ENCODE measurements around the gene ANKRD39. TPM values are rescaled to one million over a fixed set of nuclear protein-coding genes. Genes with fewer than 3 reads are reported as not detected.
A peak's percentile ranks its signal among the peaks of the same experiment; 100 is the strongest.

ANKRD39 gene
- total and polyA plus RNA-seq, 9 of the 15 experiments (the other 6 are each of a cell fraction or from before 2014, with no cell fraction given) = 8.2 to 33.1 (median 23.8) TPM

GRCh38 chr2:96816836-96817702 is 40.7 kb downstream of the ANKRD39 start (continued):
- TF ChIP-seq, protein P1, sequence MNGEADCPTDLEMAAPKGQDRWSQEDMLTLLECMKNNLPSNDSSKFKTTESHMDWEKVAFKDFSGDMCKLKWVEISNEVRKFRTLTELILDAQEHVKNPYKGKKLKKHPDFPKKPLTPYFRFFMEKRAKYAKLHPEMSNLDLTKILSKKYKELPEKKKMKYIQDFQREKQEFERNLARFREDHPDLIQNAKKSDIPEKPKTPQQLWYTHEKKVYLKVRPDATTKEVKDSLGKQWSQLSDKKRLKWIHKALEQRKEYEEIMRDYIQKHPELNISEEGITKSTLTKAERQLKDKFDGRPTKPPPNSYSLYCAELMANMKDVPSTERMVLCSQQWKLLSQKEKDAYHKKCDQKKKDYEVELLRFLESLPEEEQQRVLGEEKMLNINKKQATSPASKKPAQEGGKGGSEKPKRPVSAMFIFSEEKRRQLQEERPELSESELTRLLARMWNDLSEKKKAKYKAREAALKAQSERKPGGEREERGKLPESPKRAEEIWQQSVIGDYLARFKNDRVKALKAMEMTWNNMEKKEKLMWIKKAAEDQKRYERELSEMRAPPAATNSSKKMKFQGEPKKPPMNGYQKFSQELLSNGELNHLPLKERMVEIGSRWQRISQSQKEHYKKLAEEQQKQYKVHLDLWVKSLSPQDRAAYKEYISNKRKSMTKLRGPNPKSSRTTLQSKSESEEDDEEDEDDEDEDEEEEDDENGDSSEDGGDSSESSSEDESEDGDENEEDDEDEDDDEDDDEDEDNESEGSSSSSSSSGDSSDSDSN (IDR thresholded peaks at IDR 0.05; ENCODE audit: borderline replicate concordance in 1 of 2, low read depth in 2 of 2, low read length in 2 of 2) = peak in 1 of 2 experiments; percentile 54; a peak in 1 of 4 replicates
- TF ChIP-seq SNAPC5 (CRISPR knock-in tag; IDR thresholded peaks at IDR 0.05) (no peak), FOS (IDR thresholded peaks at IDR 0.05; ENCODE audit: extremely low read depth, insufficient read length) (no peak), TSC22D4 (tag; IDR thresholded peaks at IDR 0.05) (no peak), ZNF197 (CRISPR knock-in tag; IDR thresholded peaks at IDR 0.05; ENCODE audit: low read depth) (no peak), POLR2B (IDR thresholded peaks at IDR 0.05; ENCODE audit: low read depth, partially characterized antibody) (no peak), ZNF134 (CRISPR knock-in tag; conservative IDR thresholded peaks at IDR 0.05) (no peak), ZNF583 (CRISPR knock-in tag; IDR thresholded peaks at IDR 0.05) (no peak), CSDE1 (IDR thresholded peaks at IDR 0.05) (no peak), ZNF609 (CRISPR knock-in tag; IDR thresholded peaks at IDR 0.05; ENCODE audit: borderline replicate concordance) (no peak), MXD1 (CRISPR knock-in tag; IDR thresholded peaks at IDR 0.05; ENCODE audit: borderline replicate concordance, poor library complexity, severe bottlenecking) (no peak), KLF6 (CRISPR knock-in tag; IDR thresholded peaks at IDR 0.05; ENCODE audit: borderline replicate concordance) (no peak), ZNF561 (CRISPR knock-in tag; conservative IDR thresholded peaks at IDR 0.05) (no peak), ZNF217 (CRISPR knock-in tag; IDR thresholded peaks at IDR 0.05) (no peak), ZNF584 (CRISPR knock-in tag; IDR thresholded peaks at IDR 0.05; ENCODE audit: low read depth) (no peak), ZNF175 (CRISPR knock-in tag; IDR thresholded peaks at IDR 0.05; ENCODE audit: low read depth) (no peak), TCF3 (CRISPR knock-in tag; IDR thresholded peaks at IDR 0.05) (no peak)
- TF ChIP-seq, protein P2, sequence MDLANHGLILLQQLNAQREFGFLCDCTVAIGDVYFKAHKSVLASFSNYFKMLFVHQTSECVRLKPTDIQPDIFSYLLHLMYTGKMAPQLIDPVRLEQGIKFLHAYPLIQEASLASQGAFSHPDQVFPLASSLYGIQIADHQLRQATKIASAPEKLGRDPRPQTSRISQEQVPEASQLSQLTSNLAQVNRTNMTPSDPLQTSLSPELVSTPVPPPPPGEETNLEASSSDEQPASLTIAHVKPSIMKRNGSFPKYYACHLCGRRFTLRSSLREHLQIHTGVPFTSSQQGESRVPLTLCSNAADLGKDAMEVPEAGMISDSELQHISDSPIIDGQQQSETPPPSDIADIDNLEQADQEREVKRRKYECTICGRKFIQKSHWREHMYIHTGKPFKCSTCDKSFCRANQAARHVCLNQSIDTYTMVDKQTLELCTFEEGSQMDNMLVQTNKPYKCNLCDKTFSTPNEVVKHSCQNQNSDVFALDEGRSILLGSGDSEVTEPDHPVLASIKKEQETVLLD (IDR thresholded peaks at IDR 0.05) = 0 out of 2 replicates have a peak, but pooled peaks have one; percentile 18

All from K562 (cell line).